ENCODE data around the gene MED14. TPM values are rescaled to one million over a fixed set of nuclear protein-coding genes. Genes with fewer than 3 reads are reported as not detected.

The MED14 gene
- total and polyA plus RNA-seq, 2 of the 13 experiments (the other 11 are each of a cell fraction or from before 2014, with no cell fraction given): 10.2 to 16.3 TPM

DNA sequence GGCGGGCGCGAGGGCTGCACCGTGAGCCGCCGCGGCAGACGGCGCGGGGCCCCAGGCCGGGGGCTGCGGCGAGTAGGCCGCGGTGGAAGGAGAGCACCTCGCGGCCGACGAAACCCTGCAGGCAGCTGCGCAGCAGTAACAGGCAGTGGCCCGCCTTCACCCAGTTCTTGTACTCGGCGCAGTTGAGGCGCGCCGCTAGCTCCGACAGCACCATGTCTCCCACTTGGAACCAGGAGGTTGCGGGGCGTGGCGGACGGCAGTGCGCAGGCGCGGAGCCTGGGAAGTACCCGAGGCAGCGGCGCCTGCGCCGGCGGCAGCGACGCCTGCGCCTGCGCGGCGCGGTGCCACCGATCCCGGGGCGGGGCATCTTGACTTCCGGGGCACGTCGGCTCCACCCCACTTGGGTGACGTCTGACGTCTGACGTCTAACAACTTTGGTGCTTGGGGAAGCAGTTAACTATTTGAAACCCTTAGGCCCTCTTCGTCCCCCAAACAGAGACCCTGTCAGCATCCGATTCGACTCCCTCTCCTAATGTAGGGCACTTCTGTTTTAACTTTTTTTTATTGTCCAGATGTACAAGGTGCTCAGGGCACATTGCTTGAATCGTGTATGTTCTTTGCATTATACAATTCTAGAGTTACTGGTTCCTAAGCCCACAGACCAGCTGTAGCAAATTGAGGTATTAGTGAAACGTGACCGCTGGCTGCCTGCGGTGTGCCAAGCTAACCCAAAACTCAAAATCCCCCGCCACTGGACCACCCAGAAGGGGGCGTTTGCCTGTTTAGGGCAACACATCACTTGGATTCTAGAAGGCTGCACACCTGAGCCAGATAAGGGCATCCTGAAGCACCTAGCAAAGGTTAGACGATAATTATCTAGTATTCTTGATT is 87.8 kb downstream of the MED14 start, which contains the start of gene CXorf38 (continued):
- TF ChIP-seq MLX (CRISPR knock-in tag; IDR thresholded peaks at IDR 0.05) (no peak), ZNF761 (CRISPR knock-in tag; conservative IDR thresholded peaks at IDR 0.05) (no peak), KDM5A (IDR thresholded peaks at IDR 0.05; ENCODE audit: borderline replicate concordance, low read length) (peak; percentile 41; the same call in 1 of the 2 replicates), ZNF430 (CRISPR knock-in tag; IDR thresholded peaks at IDR 0.05) (no peak), HNRNPUL1 (IDR thresholded peaks at IDR 0.05; ENCODE audit: low read depth, low read length) (no peak), ARNT2 (CRISPR knock-in tag; IDR thresholded peaks at IDR 0.05; ENCODE audit: low read depth) (no peak), IRX3 (CRISPR knock-in tag; IDR thresholded peaks at IDR 0.05; ENCODE audit: borderline replicate concordance, low read depth) (no peak), ATF7 (IDR thresholded peaks at IDR 0.05) (no peak), ATF7 (CRISPR knock-in tag; IDR thresholded peaks at IDR 0.05) (no peak), KLF16 (CRISPR knock-in tag; IDR thresholded peaks at IDR 0.05) (no peak), TFE3 (CRISPR knock-in tag; IDR thresholded peaks at IDR 0.05) (no peak), FIP1L1 (IDR thresholded peaks at IDR 0.05; ENCODE audit: borderline replicate concordance, insufficient read depth, low read depth, low read length) (no peak)
- TF ChIP-seq, protein P1, sequence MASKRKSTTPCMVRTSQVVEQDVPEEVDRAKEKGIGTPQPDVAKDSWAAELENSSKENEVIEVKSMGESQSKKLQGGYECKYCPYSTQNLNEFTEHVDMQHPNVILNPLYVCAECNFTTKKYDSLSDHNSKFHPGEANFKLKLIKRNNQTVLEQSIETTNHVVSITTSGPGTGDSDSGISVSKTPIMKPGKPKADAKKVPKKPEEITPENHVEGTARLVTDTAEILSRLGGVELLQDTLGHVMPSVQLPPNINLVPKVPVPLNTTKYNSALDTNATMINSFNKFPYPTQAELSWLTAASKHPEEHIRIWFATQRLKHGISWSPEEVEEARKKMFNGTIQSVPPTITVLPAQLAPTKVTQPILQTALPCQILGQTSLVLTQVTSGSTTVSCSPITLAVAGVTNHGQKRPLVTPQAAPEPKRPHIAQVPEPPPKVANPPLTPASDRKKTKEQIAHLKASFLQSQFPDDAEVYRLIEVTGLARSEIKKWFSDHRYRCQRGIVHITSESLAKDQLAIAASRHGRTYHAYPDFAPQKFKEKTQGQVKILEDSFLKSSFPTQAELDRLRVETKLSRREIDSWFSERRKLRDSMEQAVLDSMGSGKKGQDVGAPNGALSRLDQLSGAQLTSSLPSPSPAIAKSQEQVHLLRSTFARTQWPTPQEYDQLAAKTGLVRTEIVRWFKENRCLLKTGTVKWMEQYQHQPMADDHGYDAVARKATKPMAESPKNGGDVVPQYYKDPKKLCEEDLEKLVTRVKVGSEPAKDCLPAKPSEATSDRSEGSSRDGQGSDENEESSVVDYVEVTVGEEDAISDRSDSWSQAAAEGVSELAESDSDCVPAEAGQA (IDR thresholded peaks at IDR 0.05; ENCODE audit: low read depth): no peak
- TF ChIP-seq, protein P1 (CRISPR knock-in tag; IDR thresholded peaks at IDR 0.05; ENCODE audit: borderline replicate concordance): no peak

Data from HepG2 (cell line).